HTR-8/SVneo (cell line): ENCODE measurements around the gene OR14I1.

ENCODE experiments used
- DNase-seq: peaks from one replicate; pipeline ENCODE4 v3.0.0; 2011; ENCODE audit warnings: low spot score, mixed read lengths; ENCODE audit not compliant: insufficient read length
- FAIRE-seq: peaks from 2 replicates; lab custom pipeline; 2011; peaks lifted over from hg19 to GRCh38; lab: Jason Lieb, UNC

Gene OR14I1

GRCh38 chr1:248702714-248703113, at the start of gene OR14I1:
Gene OR14I1, minus strand, starts transcription at chr1:248702766.
- no peak for DNase-seq
- FAIRE-seq = peak; percentile 20

GRCh38 chr1:248751635-248752034, 49.1 kb upstream of the OR14I1 start:
- no peak for FAIRE-seq
- DNase-seq = no peak

- DNase-seq = no peak
- no peak for FAIRE-seq
Measured at GRCh38 chr1:248751142-248751541, 48.6 kb upstream of the OR14I1 start.

GRCh38 chr1:248750496-248750895, 47.9 kb upstream of the OR14I1 start:
- no peak for FAIRE-seq
- DNase-seq = no peak

GRCh38 chr1:248748211-248748610, 45.6 kb upstream of the OR14I1 start:
- no peak for DNase-seq
- FAIRE-seq = no peak

- no peak for DNase-seq
- no peak for FAIRE-seq
Measured at GRCh38 chr1:248740876-248741275, 38.3 kb upstream of the OR14I1 start.

- no peak for DNase-seq
- no peak for FAIRE-seq
Measured at GRCh38 chr1:248739572-248740205, 37.1 kb upstream of the OR14I1 start.

GRCh38 chr1:248737457-248737856, 34.9 kb upstream of the OR14I1 start:
- FAIRE-seq = no peak
- no peak for DNase-seq

- no peak for DNase-seq
- no peak for FAIRE-seq
Measured at GRCh38 chr1:248736977-248737376, 34.4 kb upstream of the OR14I1 start.

GRCh38 chr1:248733566-248733965, 31.0 kb upstream of the OR14I1 start:
- DNase-seq = no peak
- no peak for FAIRE-seq

GRCh38 chr1:248730507-248731335, 28.2 kb upstream of the OR14I1 start:
- DNase-seq (no peak), FAIRE-seq (no peak)

- DNase-seq (no peak), FAIRE-seq (no peak)
Measured at GRCh38 chr1:248714248-248714647, 11.7 kb upstream of the OR14I1 start.

- no peak for DNase-seq
- no peak for FAIRE-seq
Measured at GRCh38 chr1:248710305-248710900, 7.8 kb upstream of the OR14I1 start.

GRCh38 chr1:248704606-248705005, 2.0 kb upstream of the OR14I1 start:
- FAIRE-seq (no peak), DNase-seq (no peak)

GRCh38 chr1:248703674-248704073, 1.1 kb upstream of the OR14I1 start:
- no peak for FAIRE-seq

GRCh38 chr1:248699099-248699498, 3.5 kb downstream of the OR14I1 start:
- FAIRE-seq (no peak), DNase-seq (no peak)

More at GRCh38 chr1:248703674-248704073, 1.1 kb upstream of the OR14I1 start:
- no peak for DNase-seq

GRCh38 chr1:248697907-248698306, 4.7 kb downstream of the OR14I1 start:
- no peak for DNase-seq
- FAIRE-seq = no peak

- FAIRE-seq = no peak
- no peak for DNase-seq
Measured at GRCh38 chr1:248696774-248697173, 5.8 kb downstream of the OR14I1 start.

- DNase-seq (no peak), FAIRE-seq (no peak)
Measured at GRCh38 chr1:248696261-248696660, 6.3 kb downstream of the OR14I1 start.

GRCh38 chr1:248695451-248696132, 7.0 kb downstream of the OR14I1 start:
- FAIRE-seq (no peak), DNase-seq (no peak)
